Liver (tissue), 3 donors: ENCODE results near the gene CC2D2A.

Experiments
- EGR1 ChIP-seq, 2 donors: IDR thresholded peaks; 2 replicates each; pipeline ENCODE4 v1.6.1; 2016 to 2018; ENCODE audit warnings: antibody characterized with exemption in 2 of 2, low read depth in 2 of 2
- HNF4A ChIP-seq, 2 donors: conservative IDR thresholded peaks; 2 replicates each; pipeline ENCODE4 v1.6.1; 2016; ENCODE audit warnings: antibody characterized with exemption in 2 of 2, mild to moderate bottlenecking in 2 of 2
- RAD21 ChIP-seq, 2 donors: IDR thresholded peaks; 2 replicates each; pipeline ENCODE4 v1.6.1; 2016; ENCODE audit warnings: antibody characterized with exemption in 2 of 2, mild to moderate bottlenecking in 2 of 2
- RXRA ChIP-seq, 2 donors: IDR thresholded peaks; 2 replicates each; pipeline ENCODE4 v1.6.1; 2017 to 2018; ENCODE audit warnings: antibody characterized with exemption in 2 of 2, mild to moderate bottlenecking in 1 of 2
- SP1 ChIP-seq: IDR thresholded peaks from 2 replicates; pipeline ENCODE4 v1.6.1; 2018; ENCODE audit warnings: antibody characterized with exemption, mild to moderate bottlenecking
- TAF1 ChIP-seq: conservative IDR thresholded peaks from 2 replicates; pipeline ENCODE4 v1.6.1; 2016; ENCODE audit warnings: antibody characterized with exemption, mild to moderate bottlenecking
- TF ChIP-seq, protein P1 (sequence below): IDR thresholded peaks from 2 replicates; pipeline ENCODE4 v1.6.1; 2016; ENCODE audit warnings: antibody characterized with exemption
- TF ChIP-seq, protein P2 (sequence below): fragments of 150-350 bp; IDR thresholded peaks from 2 replicates; pipeline ENCODE4 v1.5.1; 2017; ENCODE audit warnings: improper control_type of control experiment, low read depth, low read length; ENCODE audit not compliant: missing input control
- donor health status: healthy.
- donor health status: healthy.

DNA sequence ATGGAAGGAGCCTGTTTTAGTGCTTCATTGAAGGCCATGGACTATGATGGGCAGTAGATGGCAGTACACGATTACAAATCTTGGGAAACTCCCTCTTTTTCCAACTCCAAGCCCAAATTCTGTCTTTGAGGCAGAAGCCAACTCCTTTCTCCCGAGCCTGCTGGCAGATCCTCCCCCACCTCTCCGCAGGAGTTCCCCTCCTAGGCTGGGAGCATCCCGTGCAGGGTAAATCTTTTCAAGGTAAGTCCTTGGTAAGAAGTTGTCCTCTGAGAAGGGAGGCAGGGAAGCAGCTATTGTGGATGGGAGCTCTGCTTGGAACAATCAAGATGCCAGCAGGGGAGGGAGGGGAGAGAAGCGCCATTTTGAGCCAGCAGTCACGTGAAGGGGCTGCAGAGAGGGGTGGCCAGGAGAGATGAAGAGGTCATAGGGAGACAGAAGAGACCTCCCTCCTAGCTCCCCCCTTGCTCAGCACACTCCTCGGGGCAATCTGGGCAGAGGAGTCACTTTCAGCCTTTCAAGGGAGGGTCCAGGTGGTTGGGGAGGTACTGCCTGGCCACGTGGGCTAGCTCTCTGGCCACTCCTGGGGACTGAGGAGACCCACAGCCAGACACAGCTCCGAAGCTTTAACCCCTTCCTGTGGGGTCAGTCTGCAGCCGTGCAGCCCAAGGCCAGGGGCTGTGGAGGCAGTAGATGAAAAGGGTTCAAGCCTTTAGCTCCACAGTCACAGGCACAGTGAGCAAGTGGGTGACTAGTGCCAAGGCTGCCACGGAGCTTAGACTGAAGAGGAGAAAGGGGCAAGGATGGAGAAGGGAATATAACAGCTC is 9.6 kb downstream of the CC2D2A start:
- TF ChIP-seq, protein P1, sequence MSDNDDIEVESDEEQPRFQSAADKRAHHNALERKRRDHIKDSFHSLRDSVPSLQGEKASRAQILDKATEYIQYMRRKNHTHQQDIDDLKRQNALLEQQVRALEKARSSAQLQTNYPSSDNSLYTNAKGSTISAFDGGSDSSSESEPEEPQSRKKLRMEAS: no peak
- TF ChIP-seq, protein P2, sequence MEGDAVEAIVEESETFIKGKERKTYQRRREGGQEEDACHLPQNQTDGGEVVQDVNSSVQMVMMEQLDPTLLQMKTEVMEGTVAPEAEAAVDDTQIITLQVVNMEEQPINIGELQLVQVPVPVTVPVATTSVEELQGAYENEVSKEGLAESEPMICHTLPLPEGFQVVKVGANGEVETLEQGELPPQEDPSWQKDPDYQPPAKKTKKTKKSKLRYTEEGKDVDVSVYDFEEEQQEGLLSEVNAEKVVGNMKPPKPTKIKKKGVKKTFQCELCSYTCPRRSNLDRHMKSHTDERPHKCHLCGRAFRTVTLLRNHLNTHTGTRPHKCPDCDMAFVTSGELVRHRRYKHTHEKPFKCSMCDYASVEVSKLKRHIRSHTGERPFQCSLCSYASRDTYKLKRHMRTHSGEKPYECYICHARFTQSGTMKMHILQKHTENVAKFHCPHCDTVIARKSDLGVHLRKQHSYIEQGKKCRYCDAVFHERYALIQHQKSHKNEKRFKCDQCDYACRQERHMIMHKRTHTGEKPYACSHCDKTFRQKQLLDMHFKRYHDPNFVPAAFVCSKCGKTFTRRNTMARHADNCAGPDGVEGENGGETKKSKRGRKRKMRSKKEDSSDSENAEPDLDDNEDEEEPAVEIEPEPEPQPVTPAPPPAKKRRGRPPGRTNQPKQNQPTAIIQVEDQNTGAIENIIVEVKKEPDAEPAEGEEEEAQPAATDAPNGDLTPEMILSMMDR: peak; percentile 83
- TF ChIP-seq RAD21 (IDR thresholded peaks at IDR 0.05) (peak; percentile 92 to 95), SP1 (no peak), TAF1 (no peak), RXRA (IDR thresholded peaks at IDR 0.05) (peak in 1 of 2 donors; percentile 23), HNF4A (conservative IDR thresholded peaks at IDR 0.05) (peak; percentile 12 to 30), EGR1 (IDR thresholded peaks at IDR 0.05; ENCODE audit: low read depth in 2 of 2) (no peak)
